LoVo (cell line): ENCODE results near the gene PGGHG.

ENCODE experiments used
- DNase-seq: peaks from one replicate; pipeline ENCODE4 v3.0.0-alpha.2; 2016; ENCODE audit warnings: low spot score

The PGGHG gene

GRCh38 chr11:288478-289397 lies at the start of gene PGGHG:
TSS of gene PGGHG (plus strand) at chr11:289126. CDS start at chr11:289817, 691 bp downstream.
- peak; percentile 78 for DNase-seq

DNA sequence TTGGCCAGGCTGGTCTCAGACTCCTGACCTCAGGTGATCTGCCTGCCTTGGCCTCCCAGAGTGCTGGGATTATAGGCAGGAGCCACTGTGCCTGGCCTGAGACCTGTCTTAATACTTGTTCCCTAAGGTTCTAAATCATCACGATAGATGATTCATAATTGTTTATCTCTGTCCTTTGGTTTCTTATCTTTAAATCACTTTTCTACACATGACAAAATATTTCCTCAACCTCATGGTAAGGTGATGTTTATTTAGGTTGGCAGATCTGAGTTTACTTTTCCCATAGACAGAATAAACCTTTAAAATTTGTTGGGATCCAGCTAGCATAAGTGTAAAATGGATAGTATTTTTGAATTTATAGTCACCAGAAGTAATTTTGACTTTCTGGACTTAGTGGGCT lies 48.6 kb upstream of the PGGHG start:
- no peak for DNase-seq

GRCh38 chr11:241634-242033 lies 47.3 kb upstream of the PGGHG start:
- DNase-seq: no peak

- DNase-seq: no peak
Observed at GRCh38 chr11:244376-244775, 44.5 kb upstream of the PGGHG start.

- DNase-seq: no peak
Observed at GRCh38 chr11:249062-249461, 39.9 kb upstream of the PGGHG start.

DNA sequence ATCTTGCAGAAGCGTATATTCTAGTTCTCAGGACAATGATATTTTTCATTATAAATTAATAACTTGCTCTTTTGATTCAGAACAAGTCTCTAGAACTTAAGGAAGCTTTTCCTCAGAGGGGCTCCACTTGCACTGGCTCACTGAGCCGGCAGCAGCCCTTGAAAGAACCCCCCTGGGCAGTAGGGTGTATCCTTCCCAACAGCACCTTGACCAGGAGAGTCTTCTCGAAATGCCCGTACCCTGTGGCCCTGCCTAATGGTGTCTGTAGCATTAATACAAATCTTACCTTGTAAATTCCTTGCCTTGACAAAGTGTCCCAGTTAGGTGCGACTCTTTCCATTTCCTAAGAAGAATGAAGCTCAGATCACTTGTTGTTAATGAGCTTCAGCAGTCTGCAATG lies 38.7 kb upstream of the PGGHG start:
- no peak for DNase-seq

DNA sequence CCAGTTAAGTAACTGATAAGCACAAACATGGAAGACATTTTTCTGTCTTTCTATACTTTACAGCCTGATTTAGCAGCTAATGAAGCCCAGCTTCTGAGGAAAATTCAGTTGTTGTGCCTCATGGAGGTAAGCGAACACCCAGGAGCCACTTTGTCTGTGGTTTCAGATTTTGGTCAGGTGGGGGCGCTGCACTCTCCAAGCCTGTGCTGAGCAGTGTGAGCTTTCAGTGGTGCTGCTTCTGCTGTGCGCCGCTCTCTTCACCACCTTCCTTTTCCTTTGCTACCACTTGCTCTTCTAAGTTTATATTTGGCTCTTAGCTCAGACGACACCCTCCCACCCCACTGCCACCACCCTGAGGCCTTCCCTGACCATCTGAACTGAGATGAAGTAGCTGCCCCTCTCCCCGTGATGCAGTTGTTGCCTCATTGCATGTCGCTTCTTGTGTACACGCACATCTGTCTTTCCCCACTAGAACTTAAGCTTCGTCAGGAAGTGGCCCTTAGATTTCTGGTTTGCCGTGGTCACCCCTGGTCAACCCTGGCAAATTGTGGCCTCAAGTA lies 38.1 kb upstream of the PGGHG start:
- DNase-seq: no peak

- no peak for DNase-seq
Observed at GRCh38 chr11:251550-251949, 37.4 kb upstream of the PGGHG start.

GRCh38 chr11:252666-253065 lies 36.3 kb upstream of the PGGHG start:
- DNase-seq: no peak

GRCh38 chr11:253160-253885 lies 35.6 kb upstream of the PGGHG start:
- no peak for DNase-seq

GRCh38 chr11:253886-254270 lies 35.0 kb upstream of the PGGHG start:
- DNase-seq: no peak

GRCh38 chr11:255176-255575 lies 33.8 kb upstream of the PGGHG start:
- DNase-seq: no peak

- DNase-seq: no peak
Observed at GRCh38 chr11:255816-256215, 33.1 kb upstream of the PGGHG start.

DNA sequence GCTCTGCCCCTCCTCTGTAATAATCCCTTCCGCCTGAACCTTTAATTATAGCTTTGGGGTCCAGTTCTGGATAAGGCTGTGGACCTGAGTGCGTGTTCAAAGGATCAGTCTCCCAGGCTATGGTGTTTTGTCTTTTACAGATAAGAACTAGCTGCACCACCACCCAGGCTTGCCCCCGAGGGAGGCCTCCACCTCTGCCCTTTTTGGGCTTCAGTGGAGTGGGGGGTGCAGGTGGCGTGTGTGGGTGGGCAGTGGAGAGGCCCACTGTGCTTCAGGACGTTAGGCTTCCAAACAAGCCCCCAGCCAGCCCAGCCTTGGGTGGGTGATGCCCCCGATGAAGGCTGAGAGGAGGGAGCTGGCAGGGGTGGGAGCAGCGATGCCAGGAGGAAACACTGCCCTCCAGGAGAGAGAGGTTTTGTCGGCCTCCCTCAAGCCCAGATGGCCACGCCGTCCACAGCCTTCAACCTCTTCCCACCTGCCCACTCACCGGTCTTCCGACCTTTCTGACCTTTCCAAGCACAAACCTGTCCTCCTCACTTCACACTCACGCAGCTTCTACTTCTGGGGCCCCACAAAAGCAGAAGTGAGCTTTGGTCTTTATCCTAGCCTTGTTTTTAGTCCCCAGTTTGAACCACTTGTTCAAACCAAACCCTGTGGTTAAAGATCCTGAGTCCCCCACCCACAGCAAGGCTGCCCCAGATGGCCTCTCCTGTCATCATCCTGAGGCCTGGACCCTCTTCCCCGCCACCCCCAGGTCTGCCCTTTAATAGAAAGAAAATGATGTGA lies 31.8 kb upstream of the PGGHG start:
- no peak for DNase-seq

- no peak for DNase-seq
Observed at GRCh38 chr11:257766-258493, 31.0 kb upstream of the PGGHG start.

DNA sequence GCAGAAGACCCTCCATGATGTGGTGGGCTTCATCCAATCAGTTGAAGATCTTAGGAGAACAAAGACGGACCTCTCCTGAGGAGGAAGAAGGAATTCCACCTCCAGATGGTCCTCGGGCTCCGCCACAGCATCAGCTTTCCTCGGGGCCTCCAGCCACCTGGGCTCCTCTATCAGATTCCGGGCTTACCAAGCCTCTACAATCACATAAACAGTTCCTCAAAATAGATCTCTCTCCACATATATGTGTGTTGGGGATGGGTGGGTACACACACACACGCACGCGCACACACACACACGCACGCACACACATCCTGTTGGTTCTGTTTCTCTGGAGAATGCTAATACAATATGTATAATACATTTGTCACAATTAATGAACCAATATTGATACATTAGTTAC lies 29.5 kb upstream of the PGGHG start:
- no peak for DNase-seq

GRCh38 chr11:261624-262023 lies 27.3 kb upstream of the PGGHG start:
- DNase-seq: no peak

DNA sequence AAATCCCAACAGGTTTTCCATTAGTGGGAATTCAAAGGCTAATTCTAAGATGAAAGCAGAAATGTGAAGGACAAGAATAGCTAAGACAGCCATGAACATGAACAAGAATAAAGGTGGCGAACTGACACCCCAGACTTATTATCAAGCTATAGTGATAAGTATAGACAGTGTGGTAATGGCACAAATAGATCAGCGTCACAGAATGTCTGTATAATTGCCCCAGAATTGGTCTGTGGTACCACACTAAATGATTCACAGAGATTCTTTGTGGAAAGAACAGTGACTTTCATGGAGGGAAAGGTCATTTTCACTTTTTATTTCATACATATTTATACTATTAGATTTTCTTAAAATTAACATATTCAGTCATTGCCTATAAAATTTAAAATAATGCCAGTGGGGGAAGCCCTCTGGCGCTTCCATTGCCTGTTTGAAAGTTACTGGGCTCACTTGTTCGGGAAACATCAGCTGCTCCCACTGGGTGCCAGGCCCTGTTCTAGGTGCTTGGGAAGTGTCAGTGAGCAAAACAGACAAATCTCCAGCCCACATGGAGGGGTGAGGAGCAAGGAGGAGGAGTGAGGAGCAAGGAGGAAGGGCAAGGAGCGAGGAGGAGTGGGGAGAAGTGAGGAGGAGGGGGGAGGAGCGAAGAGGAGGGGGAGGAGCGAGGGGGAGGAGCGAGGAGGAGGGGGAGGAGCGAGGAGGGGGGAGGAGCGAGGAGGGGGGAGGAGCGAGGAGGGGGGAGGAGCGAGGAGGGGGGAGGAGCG lies 22.1 kb upstream of the PGGHG start:
- peak; percentile 28 for DNase-seq

DNA sequence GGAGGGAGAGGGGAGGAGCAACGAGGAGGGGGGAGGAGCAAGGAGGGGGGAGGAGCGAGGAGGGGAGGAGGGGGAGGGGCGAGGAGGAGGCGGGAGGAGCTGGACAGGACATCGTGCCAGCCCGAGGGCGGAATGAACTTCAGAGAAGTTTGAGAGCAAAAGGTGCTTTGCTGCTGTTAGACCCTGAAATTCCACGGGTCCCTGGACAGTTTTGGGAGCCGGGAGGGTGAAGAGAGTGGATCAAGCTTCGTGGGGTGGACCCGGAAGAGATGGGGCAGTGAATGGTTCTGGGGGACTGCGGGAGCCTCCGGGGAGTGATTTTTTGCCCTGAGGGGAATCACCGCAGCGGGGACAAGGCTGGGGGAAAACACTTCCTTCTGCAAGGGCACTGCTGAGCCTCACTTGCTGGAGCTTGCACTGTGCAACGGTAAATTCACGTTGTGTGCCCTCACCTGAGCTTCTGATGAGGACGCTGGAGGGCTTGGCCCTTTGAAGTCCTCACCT lies 21.4 kb upstream of the PGGHG start:
- DNase-seq: peak; percentile 47

- peak; percentile 75 for DNase-seq
Observed at GRCh38 chr11:268716-269145, 20.2 kb upstream of the PGGHG start.
